Measurements from ENCODE around the gene DNAH2.

The DNAH2 gene

DNA sequence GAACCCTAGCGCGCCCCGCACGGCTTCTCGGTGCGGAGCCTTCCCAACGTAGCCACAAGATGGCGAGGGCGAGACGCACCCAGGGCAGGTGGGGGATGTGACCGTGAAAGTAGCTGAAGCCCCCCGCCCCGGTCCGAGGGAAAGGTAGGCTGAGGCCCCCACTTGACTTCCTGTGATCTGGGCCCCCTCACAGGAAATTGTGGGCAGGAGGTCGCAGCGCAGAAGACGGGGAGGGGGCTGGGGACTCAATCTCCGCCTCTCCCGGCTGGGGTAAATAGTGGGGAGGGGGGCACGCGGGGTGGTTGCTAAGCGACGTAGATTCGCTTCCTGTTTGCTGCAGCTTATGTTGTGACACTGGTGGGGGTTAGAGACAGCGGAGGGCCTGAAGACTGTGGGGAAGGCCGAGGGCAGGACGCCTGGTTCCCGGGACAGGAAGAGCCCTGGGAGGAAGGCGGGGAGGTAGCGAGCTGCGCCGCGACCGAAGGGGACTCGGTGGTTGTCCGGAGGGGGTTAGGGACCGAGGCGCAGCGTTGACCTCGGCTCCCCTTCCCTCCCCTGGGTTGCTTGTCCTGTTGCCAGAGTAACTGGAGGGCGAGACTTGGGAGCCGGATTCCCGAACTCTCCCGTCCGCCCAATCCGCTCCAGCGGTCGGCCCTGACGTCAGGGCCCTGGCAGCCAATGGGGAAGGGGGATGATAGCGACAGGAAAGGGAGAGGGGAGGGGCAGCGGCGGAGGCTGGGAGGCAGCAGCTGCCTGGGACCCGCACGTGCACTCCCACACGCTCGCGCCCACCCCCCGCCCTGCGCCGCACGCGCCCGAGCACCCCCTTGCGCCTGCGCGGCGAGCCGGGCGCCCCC lies 117.6 kb downstream of the DNAH2 start (continued):
- TF ChIP-seq, protein P1, sequence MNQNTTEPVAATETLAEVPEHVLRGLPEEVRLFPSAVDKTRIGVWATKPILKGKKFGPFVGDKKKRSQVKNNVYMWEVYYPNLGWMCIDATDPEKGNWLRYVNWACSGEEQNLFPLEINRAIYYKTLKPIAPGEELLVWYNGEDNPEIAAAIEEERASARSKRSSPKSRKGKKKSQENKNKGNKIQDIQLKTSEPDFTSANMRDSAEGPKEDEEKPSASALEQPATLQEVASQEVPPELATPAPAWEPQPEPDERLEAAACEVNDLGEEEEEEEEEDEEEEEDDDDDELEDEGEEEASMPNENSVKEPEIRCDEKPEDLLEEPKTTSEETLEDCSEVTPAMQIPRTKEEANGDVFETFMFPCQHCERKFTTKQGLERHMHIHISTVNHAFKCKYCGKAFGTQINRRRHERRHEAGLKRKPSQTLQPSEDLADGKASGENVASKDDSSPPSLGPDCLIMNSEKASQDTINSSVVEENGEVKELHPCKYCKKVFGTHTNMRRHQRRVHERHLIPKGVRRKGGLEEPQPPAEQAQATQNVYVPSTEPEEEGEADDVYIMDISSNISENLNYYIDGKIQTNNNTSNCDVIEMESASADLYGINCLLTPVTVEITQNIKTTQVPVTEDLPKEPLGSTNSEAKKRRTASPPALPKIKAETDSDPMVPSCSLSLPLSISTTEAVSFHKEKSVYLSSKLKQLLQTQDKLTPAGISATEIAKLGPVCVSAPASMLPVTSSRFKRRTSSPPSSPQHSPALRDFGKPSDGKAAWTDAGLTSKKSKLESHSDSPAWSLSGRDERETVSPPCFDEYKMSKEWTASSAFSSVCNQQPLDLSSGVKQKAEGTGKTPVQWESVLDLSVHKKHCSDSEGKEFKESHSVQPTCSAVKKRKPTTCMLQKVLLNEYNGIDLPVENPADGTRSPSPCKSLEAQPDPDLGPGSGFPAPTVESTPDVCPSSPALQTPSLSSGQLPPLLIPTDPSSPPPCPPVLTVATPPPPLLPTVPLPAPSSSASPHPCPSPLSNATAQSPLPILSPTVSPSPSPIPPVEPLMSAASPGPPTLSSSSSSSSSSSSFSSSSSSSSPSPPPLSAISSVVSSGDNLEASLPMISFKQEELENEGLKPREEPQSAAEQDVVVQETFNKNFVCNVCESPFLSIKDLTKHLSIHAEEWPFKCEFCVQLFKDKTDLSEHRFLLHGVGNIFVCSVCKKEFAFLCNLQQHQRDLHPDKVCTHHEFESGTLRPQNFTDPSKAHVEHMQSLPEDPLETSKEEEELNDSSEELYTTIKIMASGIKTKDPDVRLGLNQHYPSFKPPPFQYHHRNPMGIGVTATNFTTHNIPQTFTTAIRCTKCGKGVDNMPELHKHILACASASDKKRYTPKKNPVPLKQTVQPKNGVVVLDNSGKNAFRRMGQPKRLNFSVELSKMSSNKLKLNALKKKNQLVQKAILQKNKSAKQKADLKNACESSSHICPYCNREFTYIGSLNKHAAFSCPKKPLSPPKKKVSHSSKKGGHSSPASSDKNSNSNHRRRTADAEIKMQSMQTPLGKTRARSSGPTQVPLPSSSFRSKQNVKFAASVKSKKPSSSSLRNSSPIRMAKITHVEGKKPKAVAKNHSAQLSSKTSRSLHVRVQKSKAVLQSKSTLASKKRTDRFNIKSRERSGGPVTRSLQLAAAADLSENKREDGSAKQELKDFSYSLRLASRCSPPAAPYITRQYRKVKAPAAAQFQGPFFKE (tag by site-specific recombination; IDR thresholded peaks at IDR 0.05; ENCODE audit: borderline replicate concordance) = no peak
- TF ChIP-seq ZNF561 (tag by site-specific recombination; IDR thresholded peaks at IDR 0.05; ENCODE audit: borderline replicate concordance) = 0 out of 2 replicates have a peak, but pooled peaks have one; percentile 36
- TF ChIP-seq ZBTB1 (tag by site-specific recombination; IDR thresholded peaks at IDR 0.05) = peak; percentile 85
- TF ChIP-seq SCRT1 (tag by site-specific recombination; IDR thresholded peaks at IDR 0.05; ENCODE audit: borderline replicate concordance) = no peak
- no peak; the same call in 1 of the 2 replicates for TF ChIP-seq ZNF76 (tag by site-specific recombination; IDR thresholded peaks at IDR 0.05; ENCODE audit: borderline replicate concordance, low read depth)
- TF ChIP-seq RBAK (tag by site-specific recombination; IDR thresholded peaks at IDR 0.05) = no peak
- TF ChIP-seq ZNF837 (tag by site-specific recombination; IDR thresholded peaks at IDR 0.05) = no peak
- TF ChIP-seq, protein P2, sequence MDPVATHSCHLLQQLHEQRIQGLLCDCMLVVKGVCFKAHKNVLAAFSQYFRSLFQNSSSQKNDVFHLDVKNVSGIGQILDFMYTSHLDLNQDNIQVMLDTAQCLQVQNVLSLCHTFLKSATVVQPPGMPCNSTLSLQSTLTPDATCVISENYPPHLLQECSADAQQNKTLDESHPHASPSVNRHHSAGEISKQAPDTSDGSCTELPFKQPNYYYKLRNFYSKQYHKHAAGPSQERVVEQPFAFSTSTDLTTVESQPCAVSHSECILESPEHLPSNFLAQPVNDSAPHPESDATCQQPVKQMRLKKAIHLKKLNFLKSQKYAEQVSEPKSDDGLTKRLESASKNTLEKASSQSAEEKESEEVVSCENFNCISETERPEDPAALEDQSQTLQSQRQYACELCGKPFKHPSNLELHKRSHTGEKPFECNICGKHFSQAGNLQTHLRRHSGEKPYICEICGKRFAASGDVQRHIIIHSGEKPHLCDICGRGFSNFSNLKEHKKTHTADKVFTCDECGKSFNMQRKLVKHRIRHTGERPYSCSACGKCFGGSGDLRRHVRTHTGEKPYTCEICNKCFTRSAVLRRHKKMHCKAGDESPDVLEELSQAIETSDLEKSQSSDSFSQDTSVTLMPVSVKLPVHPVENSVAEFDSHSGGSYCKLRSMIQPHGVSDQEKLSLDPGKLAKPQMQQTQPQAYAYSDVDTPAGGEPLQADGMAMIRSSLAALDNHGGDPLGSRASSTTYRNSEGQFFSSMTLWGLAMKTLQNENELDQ (tag by site-specific recombination; IDR thresholded peaks at IDR 0.05; ENCODE audit: low read depth) = no peak
- TF ChIP-seq GLI4 (tag by site-specific recombination; IDR thresholded peaks at IDR 0.05) = 0 out of 2 replicates have a peak, but pooled peaks have one; percentile 32
- TF ChIP-seq ZNF121 (tag by site-specific recombination; IDR thresholded peaks at IDR 0.05) = no peak
- TF ChIP-seq ZFP37 (tag by site-specific recombination; IDR thresholded peaks at IDR 0.05) = no peak
- TF ChIP-seq, protein P3, sequence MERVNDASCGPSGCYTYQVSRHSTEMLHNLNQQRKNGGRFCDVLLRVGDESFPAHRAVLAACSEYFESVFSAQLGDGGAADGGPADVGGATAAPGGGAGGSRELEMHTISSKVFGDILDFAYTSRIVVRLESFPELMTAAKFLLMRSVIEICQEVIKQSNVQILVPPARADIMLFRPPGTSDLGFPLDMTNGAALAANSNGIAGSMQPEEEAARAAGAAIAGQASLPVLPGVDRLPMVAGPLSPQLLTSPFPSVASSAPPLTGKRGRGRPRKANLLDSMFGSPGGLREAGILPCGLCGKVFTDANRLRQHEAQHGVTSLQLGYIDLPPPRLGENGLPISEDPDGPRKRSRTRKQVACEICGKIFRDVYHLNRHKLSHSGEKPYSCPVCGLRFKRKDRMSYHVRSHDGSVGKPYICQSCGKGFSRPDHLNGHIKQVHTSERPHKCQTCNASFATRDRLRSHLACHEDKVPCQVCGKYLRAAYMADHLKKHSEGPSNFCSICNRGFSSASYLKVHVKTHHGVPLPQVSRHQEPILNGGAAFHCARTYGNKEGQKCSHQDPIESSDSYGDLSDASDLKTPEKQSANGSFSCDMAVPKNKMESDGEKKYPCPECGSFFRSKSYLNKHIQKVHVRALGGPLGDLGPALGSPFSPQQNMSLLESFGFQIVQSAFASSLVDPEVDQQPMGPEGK (tag by site-specific recombination; IDR thresholded peaks at IDR 0.05) = peak; percentile 100
- no peak for TF ChIP-seq ZNF112 (tag by site-specific recombination; IDR thresholded peaks at IDR 0.05)
- TF ChIP-seq, protein P4, sequence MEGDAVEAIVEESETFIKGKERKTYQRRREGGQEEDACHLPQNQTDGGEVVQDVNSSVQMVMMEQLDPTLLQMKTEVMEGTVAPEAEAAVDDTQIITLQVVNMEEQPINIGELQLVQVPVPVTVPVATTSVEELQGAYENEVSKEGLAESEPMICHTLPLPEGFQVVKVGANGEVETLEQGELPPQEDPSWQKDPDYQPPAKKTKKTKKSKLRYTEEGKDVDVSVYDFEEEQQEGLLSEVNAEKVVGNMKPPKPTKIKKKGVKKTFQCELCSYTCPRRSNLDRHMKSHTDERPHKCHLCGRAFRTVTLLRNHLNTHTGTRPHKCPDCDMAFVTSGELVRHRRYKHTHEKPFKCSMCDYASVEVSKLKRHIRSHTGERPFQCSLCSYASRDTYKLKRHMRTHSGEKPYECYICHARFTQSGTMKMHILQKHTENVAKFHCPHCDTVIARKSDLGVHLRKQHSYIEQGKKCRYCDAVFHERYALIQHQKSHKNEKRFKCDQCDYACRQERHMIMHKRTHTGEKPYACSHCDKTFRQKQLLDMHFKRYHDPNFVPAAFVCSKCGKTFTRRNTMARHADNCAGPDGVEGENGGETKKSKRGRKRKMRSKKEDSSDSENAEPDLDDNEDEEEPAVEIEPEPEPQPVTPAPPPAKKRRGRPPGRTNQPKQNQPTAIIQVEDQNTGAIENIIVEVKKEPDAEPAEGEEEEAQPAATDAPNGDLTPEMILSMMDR (tag by site-specific recombination; IDR thresholded peaks at IDR 0.05) = peak; percentile 97
- no peak for TF ChIP-seq HOXA7 (CRISPR knock-in tag; IDR thresholded peaks at IDR 0.05; ENCODE audit: borderline replicate concordance)
- no peak for TF ChIP-seq TCF7L2 (IDR thresholded peaks at IDR 0.05; ENCODE audit: borderline replicate concordance, low read depth, low read length)
- no peak for TF ChIP-seq ZNF140 (tag by site-specific recombination; IDR thresholded peaks at IDR 0.05)
- no peak for TF ChIP-seq REPIN1 (tag by site-specific recombination; IDR thresholded peaks at IDR 0.05; ENCODE audit: low read depth)
- no peak for TF ChIP-seq ZNF514 (tag by site-specific recombination; IDR thresholded peaks at IDR 0.05)
- TF ChIP-seq ZNF423 (tag by site-specific recombination; IDR thresholded peaks at IDR 0.05) = no peak
- TF ChIP-seq ZBTB44 (tag by site-specific recombination; IDR thresholded peaks at IDR 0.05) = 0 out of 2 replicates have a peak, but pooled peaks have one; percentile 10
- TF ChIP-seq PBX3 (CRISPR knock-in tag; IDR thresholded peaks at IDR 0.05) = peak; percentile 7; the same call in 1 of the 2 replicates
- TF ChIP-seq ZNF558 (tag by site-specific recombination; IDR thresholded peaks at IDR 0.05) = no peak; the same call in 1 of the 2 replicates
- peak; percentile 68; the same call in 1 of the 2 replicates for TF ChIP-seq BCL11B (tag by site-specific recombination; IDR thresholded peaks at IDR 0.05; ENCODE audit: low read depth)

Measured in HEK293 (cell line).